ENCODE data around the gene EIF4G3. TPM values are rescaled to one million over a fixed set of nuclear protein-coding genes. Genes with fewer than 3 reads are reported as not detected.
A peak's percentile ranks its signal among the peaks of the same experiment; 100 is the strongest.

Gene EIF4G3
- total RNA-seq, 4 donors from 2014 or later: 41.2 to 57.3 (median 50.0) TPM

GRCh38 chr1:21100481-21100921 lies 76.2 kb downstream of the EIF4G3 start:
- TF ChIP-seq, protein P1, sequence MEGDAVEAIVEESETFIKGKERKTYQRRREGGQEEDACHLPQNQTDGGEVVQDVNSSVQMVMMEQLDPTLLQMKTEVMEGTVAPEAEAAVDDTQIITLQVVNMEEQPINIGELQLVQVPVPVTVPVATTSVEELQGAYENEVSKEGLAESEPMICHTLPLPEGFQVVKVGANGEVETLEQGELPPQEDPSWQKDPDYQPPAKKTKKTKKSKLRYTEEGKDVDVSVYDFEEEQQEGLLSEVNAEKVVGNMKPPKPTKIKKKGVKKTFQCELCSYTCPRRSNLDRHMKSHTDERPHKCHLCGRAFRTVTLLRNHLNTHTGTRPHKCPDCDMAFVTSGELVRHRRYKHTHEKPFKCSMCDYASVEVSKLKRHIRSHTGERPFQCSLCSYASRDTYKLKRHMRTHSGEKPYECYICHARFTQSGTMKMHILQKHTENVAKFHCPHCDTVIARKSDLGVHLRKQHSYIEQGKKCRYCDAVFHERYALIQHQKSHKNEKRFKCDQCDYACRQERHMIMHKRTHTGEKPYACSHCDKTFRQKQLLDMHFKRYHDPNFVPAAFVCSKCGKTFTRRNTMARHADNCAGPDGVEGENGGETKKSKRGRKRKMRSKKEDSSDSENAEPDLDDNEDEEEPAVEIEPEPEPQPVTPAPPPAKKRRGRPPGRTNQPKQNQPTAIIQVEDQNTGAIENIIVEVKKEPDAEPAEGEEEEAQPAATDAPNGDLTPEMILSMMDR (IDR thresholded peaks at IDR 0.05): no peak
- TF ChIP-seq EP300 (IDR thresholded peaks at IDR 0.05): peak in 1 of 2 donors; percentile 55
- DNase-seq (ENCODE audit: low spot score in 2 of 2): peak in 1 of 2 donors; percentile 18
- Histone ChIP-seq H3K4me1 (no peaks in the 10 kb centered on the region), H3K4me3 (no peak overlapping the region), H3K27ac (no peak overlapping the region), H3K36me3 (peaks cover 0 to 19% (median 0%) of the 10 kb centered on the region in 3 donors), H3K27me3 (no peaks in the 10 kb centered on the region), H3K9me3 (no peaks in the 10 kb centered on the region)
- 54% methylated on average over 5 of the region's 5 CpGs for WGBS, 2 donors

- peaks cover 0 to 19% (median 0%) of the 10 kb centered on the region in 3 donors for H3K36me3 ChIP-seq
- WGBS, 2 donors: 85 to 88% methylated on average over 2 of the region's 2 CpGs
- no peaks in the 10 kb centered on the region for H3K4me1 ChIP-seq
Observed at GRCh38 chr1:21099869-21100131, 76.9 kb downstream of the EIF4G3 start.

DNA sequence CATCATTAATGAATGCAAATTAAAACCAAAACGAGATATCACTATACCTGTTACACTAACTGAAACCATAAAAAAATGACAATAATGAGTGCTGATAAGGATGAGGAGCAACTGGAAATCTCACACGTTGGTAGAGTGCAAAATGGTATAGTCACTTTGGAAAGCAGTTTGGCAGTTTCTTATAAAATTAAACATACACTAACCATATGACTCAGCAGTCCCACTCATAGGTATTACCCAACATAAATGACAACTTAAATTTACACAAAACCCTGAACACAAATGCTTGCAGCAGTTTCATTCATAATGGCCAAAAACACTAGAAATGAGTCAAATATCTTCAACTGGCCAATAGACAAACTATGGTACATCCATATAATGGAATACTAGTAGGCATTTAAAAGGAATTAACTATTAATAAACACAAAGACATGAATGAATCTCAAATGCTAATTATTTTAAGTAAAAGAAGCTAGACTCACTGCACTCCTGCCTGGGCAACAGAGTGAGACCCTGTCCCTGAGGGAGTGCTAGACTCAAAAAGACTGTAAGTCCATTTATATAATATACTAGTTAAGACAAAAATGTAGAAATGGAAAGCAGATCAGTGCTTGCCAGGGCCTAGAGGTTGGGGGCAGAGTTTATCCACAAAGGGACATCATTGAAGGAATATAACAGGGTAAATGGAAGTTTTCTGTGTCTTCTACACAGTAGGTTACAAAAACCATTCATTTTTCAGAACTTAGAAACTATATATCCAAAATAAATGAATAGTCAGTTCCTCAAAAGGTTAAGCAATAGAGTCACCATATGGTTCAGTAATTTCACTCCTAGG lies 77.4 kb downstream of the EIF4G3 start:
- H3K9me3 ChIP-seq: no peaks in the 10 kb centered on the region
- H3K4me3 ChIP-seq: no peak overlapping the region
- no peak overlapping the region for H3K27ac ChIP-seq
- TF ChIP-seq EP300 (IDR thresholded peaks at IDR 0.05) (no peak), POLR2A (IDR thresholded peaks at IDR 0.05) (no peak)
- TF ChIP-seq, protein P1 (IDR thresholded peaks at IDR 0.05): no peak
- DNase-seq (ENCODE audit: low spot score in 2 of 2): no peak
- H3K4me1 ChIP-seq: no peaks in the 10 kb centered on the region
- peaks cover 0 to 13% (median 0%) of the 10 kb centered on the region in 3 donors for H3K36me3 ChIP-seq
- no peaks in the 10 kb centered on the region for H3K27me3 ChIP-seq
- 95 to 96% methylated on average over 2 of the region's 2 CpGs for whole genome bisulfite sequencing, 2 donors

More at GRCh38 chr1:21099869-21100131, 76.9 kb downstream of the EIF4G3 start:
- Histone ChIP-seq H3K27me3 (no peaks in the 10 kb centered on the region), H3K9me3 (no peaks in the 10 kb centered on the region), H3K4me3 (no peak overlapping the region), H3K27ac (no peak overlapping the region)
- no peak for TF ChIP-seq POLR2A (IDR thresholded peaks at IDR 0.05)
- TF ChIP-seq EP300 (IDR thresholded peaks at IDR 0.05): no peak
- TF ChIP-seq, protein P1 (IDR thresholded peaks at IDR 0.05): no peak
- DNase-seq (ENCODE audit: low spot score in 2 of 2): no peak

DNA sequence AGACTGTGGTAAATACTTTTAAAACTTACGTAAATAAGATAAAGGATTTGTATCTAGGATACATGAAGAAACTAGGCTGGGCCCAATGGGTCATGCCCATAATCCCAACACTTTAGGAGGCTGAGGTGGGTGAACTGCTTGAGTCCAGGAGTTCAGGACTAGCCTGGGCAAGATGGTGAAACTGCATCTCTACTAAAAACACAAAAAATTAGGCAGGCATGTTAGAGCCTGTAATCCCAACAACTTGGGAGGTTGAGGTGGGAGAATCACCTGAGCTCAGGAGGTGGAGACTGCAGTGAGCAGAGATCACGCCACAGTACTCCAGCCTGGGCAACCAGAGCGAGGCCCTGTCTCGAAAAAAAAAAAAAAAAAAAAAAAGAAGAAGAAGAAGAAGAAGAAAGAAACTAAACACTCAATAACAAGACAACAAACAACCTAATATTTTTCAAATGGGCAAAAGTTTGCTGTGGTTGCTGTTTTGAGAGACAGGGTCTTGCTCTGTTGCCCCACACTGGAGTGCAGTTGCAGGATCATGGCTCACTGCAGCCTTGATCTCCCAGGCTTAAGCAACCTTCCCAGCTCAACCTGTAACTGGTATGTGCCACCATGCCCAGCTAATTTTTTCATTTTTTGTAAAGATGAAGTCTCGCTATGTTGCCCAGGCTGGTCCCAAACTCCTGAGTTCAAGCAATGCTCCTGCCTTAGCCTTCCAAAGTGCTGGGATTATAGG lies 78.3 kb downstream of the EIF4G3 start:
- H3K4me3 ChIP-seq: no peak overlapping the region
- TF ChIP-seq, protein P1 (IDR thresholded peaks at IDR 0.05): no peak
- TF ChIP-seq EP300 (IDR thresholded peaks at IDR 0.05) (no peak), POLR2A (IDR thresholded peaks at IDR 0.05) (no peak)
- no peaks in the 10 kb centered on the region for H3K4me1 ChIP-seq
- peaks cover 0 to 4% (median 0%) of the 10 kb centered on the region in 3 donors for H3K36me3 ChIP-seq
- DNase-seq (ENCODE audit: low spot score in 2 of 2): no peak
- no peaks in the 10 kb centered on the region for H3K27me3 ChIP-seq
- 94 to 95% methylated on average over 5 of the region's 5 CpGs for WGBS, 2 donors
- no peak overlapping the region for H3K27ac ChIP-seq
- no peaks in the 10 kb centered on the region for H3K9me3 ChIP-seq

- Histone ChIP-seq H3K9me3 (no peaks in the 10 kb centered on the region), H3K27me3 (no peaks in the 10 kb centered on the region), H3K4me1 (no peaks in the 10 kb centered on the region), H3K4me3 (no peak overlapping the region), H3K36me3 (peaks cover 0 to 3% (median 0%) of the 10 kb centered on the region in 3 donors), H3K27ac (no peak overlapping the region)
- WGBS, 2 donors: 66 to 71% methylated on average over 1 of the region's 1 CpG
- no peak for TF ChIP-seq POLR2A (IDR thresholded peaks at IDR 0.05)
- TF ChIP-seq, protein P1 (IDR thresholded peaks at IDR 0.05): no peak
- DNase-seq (ENCODE audit: low spot score in 2 of 2): no peak
Observed at GRCh38 chr1:21097729-21098128, 79.0 kb downstream of the EIF4G3 start.
